Measurements from ENCODE around the gene KCTD7. TPM values are rescaled to one million over a fixed set of nuclear protein-coding genes. Genes with fewer than 3 reads are reported as not detected.
A peak's percentile ranks its signal among the peaks of the same experiment; 100 is the strongest.
"Not testable (repeated sequence)": the region's sequence is repeated elsewhere in the genome, so short reads cannot be mapped to it uniquely, and the experiment has no call there.

The KCTD7 gene
- total and polyA plus RNA-seq, 4 donors, result 1.4 to 5.1 (median 2.9) TPM

GRCh38 chr7:66654275-66655112 is 25.8 kb downstream of the KCTD7 start (continued):
- TF ChIP-seq, protein P1, sequence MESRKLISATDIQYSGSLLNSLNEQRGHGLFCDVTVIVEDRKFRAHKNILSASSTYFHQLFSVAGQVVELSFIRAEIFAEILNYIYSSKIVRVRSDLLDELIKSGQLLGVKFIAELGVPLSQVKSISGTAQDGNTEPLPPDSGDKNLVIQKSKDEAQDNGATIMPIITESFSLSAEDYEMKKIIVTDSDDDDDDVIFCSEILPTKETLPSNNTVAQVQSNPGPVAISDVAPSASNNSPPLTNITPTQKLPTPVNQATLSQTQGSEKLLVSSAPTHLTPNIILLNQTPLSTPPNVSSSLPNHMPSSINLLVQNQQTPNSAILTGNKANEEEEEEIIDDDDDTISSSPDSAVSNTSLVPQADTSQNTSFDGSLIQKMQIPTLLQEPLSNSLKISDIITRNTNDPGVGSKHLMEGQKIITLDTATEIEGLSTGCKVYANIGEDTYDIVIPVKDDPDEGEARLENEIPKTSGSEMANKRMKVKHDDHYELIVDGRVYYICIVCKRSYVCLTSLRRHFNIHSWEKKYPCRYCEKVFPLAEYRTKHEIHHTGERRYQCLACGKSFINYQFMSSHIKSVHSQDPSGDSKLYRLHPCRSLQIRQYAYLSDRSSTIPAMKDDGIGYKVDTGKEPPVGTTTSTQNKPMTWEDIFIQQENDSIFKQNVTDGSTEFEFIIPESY (IDR thresholded peaks at IDR 0.05), result no peak
- TF ChIP-seq HNF4A (conservative IDR thresholded peaks at IDR 0.05), result peak; percentile 41 to 51
- no peak for TF ChIP-seq FOXA2 (IDR thresholded peaks at IDR 0.05)
- peak; percentile 58 to 61 for TF ChIP-seq RXRA (IDR thresholded peaks at IDR 0.05)
- TF ChIP-seq HNF4G (IDR thresholded peaks at IDR 0.05), result no peak
- TF ChIP-seq GABPA (IDR thresholded peaks at IDR 0.05 in 1 of 2, conservative IDR thresholded peaks at IDR 0.05 in 1 of 2), result peak; percentile 91 to 97
- peak; percentile 70 for TF ChIP-seq YY1 (IDR thresholded peaks at IDR 0.05)
- peak in 1 of 2 donors; percentile 61 for TF ChIP-seq EGR1 (IDR thresholded peaks at IDR 0.05; ENCODE audit: low read depth in 2 of 2)

- H3K27me3 ChIP-seq (ENCODE audit: control insufficient read depth in 4 of 4, insufficient read depth in 4 of 4, low read length in 3 of 4); H3K9me3 ChIP-seq (ENCODE audit: control insufficient read depth in 4 of 4, low read length in 3 of 4); H3K4me1 ChIP-seq (ENCODE audit: control insufficient read depth in 4 of 4, insufficient read depth in 4 of 4, low read length in 3 of 4); DNase-seq (ENCODE audit: low spot score); H3K36me3 ChIP-seq (ENCODE audit: control insufficient read depth in 4 of 4, insufficient read depth in 3 of 4, low read depth in 1 of 4, low read length in 3 of 4): not testable (repeated sequence)
- H3K27ac ChIP-seq (ENCODE audit: low read depth in 1 of 2, low read length in 2 of 2), result peak overlapping the region; percentile 98 to 100
- TF ChIP-seq RXRA (IDR thresholded peaks at IDR 0.05), result peak in 1 of 2 donors; percentile 6
- 12% methylated on average over 28 of the region's 28 CpGs for WGBS
- H3K4me3 ChIP-seq (ENCODE audit: low read depth in 1 of 3, low read length in 3 of 3), result peak overlapping the region; percentile 64 to 75 (median 71)
- H3K9ac ChIP-seq (ENCODE audit: low read depth in 1 of 2, low read length in 2 of 2), result peak overlapping the region; percentile 50 to 74
Measured at GRCh38 chr7:66655113-66655806, 26.6 kb downstream of the KCTD7 start.

GRCh38 chr7:66655826-66656485 is 27.3 kb downstream of the KCTD7 start:
- H3K4me1 ChIP-seq (ENCODE audit: control insufficient read depth in 4 of 4, insufficient read depth in 4 of 4, low read length in 3 of 4); DNase-seq (ENCODE audit: low spot score); H3K27me3 ChIP-seq (ENCODE audit: control insufficient read depth in 4 of 4, insufficient read depth in 4 of 4, low read length in 3 of 4); H3K36me3 ChIP-seq (ENCODE audit: control insufficient read depth in 4 of 4, insufficient read depth in 3 of 4, low read depth in 1 of 4, low read length in 3 of 4); H3K4me3 ChIP-seq (ENCODE audit: low read depth in 1 of 3, low read length in 3 of 3); H3K9ac ChIP-seq (ENCODE audit: low read depth in 1 of 2, low read length in 2 of 2); H3K9me3 ChIP-seq (ENCODE audit: control insufficient read depth in 4 of 4, low read length in 3 of 4); H3K27ac ChIP-seq (ENCODE audit: low read depth in 1 of 2, low read length in 2 of 2): not testable (repeated sequence)
- WGBS, result 90% methylated on average over 11 of the region's 11 CpGs

GRCh38 chr7:66657798-66658197 is 29.1 kb downstream of the KCTD7 start:
- TF ChIP-seq TAF1 (conservative IDR thresholded peaks at IDR 0.05) (no peak), HNF4G (IDR thresholded peaks at IDR 0.05) (no peak), SP1 (IDR thresholded peaks at IDR 0.05) (no peak), JUND (IDR thresholded peaks at IDR 0.05) (no peak)
- TF ChIP-seq, protein P1 (IDR thresholded peaks at IDR 0.05), result no peak
- TF ChIP-seq, protein P2, sequence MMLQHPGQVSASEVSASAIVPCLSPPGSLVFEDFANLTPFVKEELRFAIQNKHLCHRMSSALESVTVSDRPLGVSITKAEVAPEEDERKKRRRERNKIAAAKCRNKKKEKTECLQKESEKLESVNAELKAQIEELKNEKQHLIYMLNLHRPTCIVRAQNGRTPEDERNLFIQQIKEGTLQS (IDR thresholded peaks at IDR 0.05), result no peak

More at GRCh38 chr7:66657798-66658197, 29.1 kb downstream of the KCTD7 start:
- H3K9ac ChIP-seq (ENCODE audit: low read depth in 1 of 2, low read length in 2 of 2), result no peak overlapping the region
- no peak overlapping the region for H3K4me3 ChIP-seq (ENCODE audit: low read depth in 1 of 3, low read length in 3 of 3)
- no peaks in the 10 kb centered on the region for H3K9me3 ChIP-seq (ENCODE audit: control insufficient read depth in 4 of 4, low read length in 3 of 4)
- H3K36me3 ChIP-seq (ENCODE audit: control insufficient read depth in 4 of 4, insufficient read depth in 3 of 4, low read depth in 1 of 4, low read length in 3 of 4), result no peaks in the 10 kb centered on the region
- no peak for DNase-seq (ENCODE audit: low spot score)
- 50% methylated on average over 2 of the region's 2 CpGs for WGBS
- H3K4me1 ChIP-seq (ENCODE audit: control insufficient read depth in 4 of 4, insufficient read depth in 4 of 4, low read length in 3 of 4), result peaks cover 0 to 9% (median 5%) of the 10 kb centered on the region in 4 donors
- no peak overlapping the region for H3K27ac ChIP-seq (ENCODE audit: low read depth in 1 of 2, low read length in 2 of 2)
- no peaks in the 10 kb centered on the region for H3K27me3 ChIP-seq (ENCODE audit: control insufficient read depth in 4 of 4, insufficient read depth in 4 of 4, low read length in 3 of 4)
